Measurements from ENCODE around the gene CDCA7L. TPM values are rescaled to one million over a fixed set of nuclear protein-coding genes. Genes with fewer than 3 reads are reported as not detected.
"Not testable (repeated sequence)": the region's sequence is repeated elsewhere in the genome, so short reads cannot be mapped to it uniquely, and the experiment has no call there.

The CDCA7L gene
- total RNA-seq, 2 donors from 2014 or later = 35.1 to 49.1 TPM

DNA sequence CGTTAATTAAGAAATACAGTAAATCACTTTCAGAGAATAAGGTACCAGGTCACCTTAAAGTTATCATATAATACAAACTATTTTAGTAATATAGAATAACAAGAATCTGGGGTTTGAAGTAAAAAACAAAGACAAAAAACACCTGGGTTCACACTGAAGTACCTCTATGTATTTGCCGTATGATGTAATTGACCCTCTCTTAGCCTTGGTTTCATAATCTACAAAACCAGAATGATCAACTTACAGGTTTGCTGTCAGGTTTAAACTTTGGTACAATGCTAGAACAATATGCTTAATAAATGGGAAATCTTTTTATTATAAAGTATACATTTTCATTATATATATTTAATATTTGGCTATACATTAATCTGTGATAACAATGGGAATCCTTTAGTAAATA lies 58.3 kb downstream of the CDCA7L start:
- ATAC-seq (replicated peaks in 1 of 2) = no peak
- DNase-seq = no peak
- H3K4me1 Mint-ChIP-seq (ENCODE audit: low read depth) = no peaks in the 10 kb centered on the region
- no peaks in the 10 kb centered on the region for H3K9me3 Mint-ChIP-seq
- no peaks in the 10 kb centered on the region for H3K36me3 Mint-ChIP-seq (ENCODE audit: insufficient read depth in 2 of 2)
- H3K27ac Mint-ChIP-seq = no peak overlapping the region
- no peak overlapping the region for H3K4me3 Mint-ChIP-seq
- no peaks in the 10 kb centered on the region for H3K27me3 Mint-ChIP-seq (ENCODE audit: low read depth)

DNA sequence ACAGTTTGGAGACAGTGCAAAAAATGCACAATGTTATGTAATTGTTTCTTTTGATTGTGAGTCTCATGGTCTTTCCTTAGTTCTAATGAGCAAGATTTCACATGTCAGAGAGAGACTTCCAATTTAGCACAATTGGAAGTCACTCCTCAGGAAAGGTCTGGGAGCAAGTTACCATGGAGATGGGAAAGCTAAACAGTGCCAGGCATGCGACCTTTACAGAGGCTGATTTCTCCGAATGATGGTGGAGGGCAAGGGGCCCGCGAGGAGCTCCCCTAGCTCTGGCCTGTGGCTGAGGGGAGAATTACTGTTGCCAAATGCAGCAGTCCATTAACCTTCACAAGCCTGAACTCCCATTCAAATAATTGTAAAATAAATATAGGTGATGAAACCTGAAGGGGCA lies 59.3 kb downstream of the CDCA7L start:
- H3K4me3 Mint-ChIP-seq = no peak overlapping the region
- H3K4me1 Mint-ChIP-seq (ENCODE audit: low read depth) = no peaks in the 10 kb centered on the region
- no peak for ATAC-seq (replicated peaks in 1 of 2)

DNA sequence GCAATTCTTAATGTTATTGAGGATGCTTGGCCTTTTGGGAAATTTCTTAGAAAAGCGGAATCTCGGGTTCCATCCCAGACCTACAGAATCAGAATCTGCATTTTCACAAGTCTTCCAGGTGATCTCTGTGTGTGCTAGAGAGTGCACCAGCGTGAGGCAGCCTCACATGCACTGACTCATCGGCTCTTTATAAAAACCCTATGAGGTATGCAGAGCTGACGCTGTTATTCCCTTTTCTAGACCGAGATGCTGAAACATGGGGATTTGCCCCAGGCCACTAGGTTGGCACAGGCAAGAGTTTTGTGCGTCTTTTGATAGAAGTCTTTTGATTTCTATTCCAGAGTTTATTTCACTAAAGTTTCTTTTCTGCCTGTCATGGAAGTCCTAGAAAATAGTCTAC lies 61.2 kb downstream of the CDCA7L start:
- Mint-ChIP-seq H3K36me3 (ENCODE audit: insufficient read depth in 2 of 2) (no peaks in the 10 kb centered on the region), H3K4me3 (no peak overlapping the region), H3K27me3 (ENCODE audit: low read depth) (no peaks in the 10 kb centered on the region), H3K9me3 (no peaks in the 10 kb centered on the region), H3K4me1 (ENCODE audit: low read depth) (no peaks in the 10 kb centered on the region), H3K27ac (no peak overlapping the region)
- DNase-seq (no peak), ATAC-seq (replicated peaks in 1 of 2) (no peak)

More for the DNA sequence above, 59.3 kb downstream of the CDCA7L start:
- DNase-seq = no peak
- H3K27me3 Mint-ChIP-seq (ENCODE audit: low read depth) = no peaks in the 10 kb centered on the region
- H3K9me3 Mint-ChIP-seq = no peaks in the 10 kb centered on the region
- no peaks in the 10 kb centered on the region for H3K36me3 Mint-ChIP-seq (ENCODE audit: insufficient read depth in 2 of 2)
- no peak overlapping the region for H3K27ac Mint-ChIP-seq

DNA sequence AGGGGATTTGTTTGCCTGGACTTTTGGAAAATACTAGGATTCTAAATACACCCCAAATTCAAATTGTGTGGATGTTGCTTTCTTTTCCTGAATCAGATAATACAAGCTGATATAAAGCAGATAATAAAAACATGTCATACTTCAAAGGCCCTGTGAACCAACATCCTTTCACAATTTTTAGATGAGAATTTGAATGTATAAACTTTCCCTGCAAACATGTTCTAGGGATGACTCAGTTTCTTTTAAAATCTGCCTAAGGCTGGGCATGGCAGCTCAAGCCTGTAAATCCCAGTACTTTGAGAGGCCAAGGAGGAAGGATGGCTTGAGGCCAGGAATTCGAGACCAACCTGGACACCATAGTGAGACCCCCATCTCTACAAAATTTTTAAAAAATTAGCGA lies 62.2 kb downstream of the CDCA7L start:
- DNase-seq; H3K27me3 Mint-ChIP-seq (ENCODE audit: low read depth); H3K9me3 Mint-ChIP-seq; H3K36me3 Mint-ChIP-seq (ENCODE audit: insufficient read depth in 2 of 2); H3K4me1 Mint-ChIP-seq (ENCODE audit: low read depth); ATAC-seq (replicated peaks in 1 of 2); H3K27ac Mint-ChIP-seq; H3K4me3 Mint-ChIP-seq: not testable (repeated sequence)

DNA sequence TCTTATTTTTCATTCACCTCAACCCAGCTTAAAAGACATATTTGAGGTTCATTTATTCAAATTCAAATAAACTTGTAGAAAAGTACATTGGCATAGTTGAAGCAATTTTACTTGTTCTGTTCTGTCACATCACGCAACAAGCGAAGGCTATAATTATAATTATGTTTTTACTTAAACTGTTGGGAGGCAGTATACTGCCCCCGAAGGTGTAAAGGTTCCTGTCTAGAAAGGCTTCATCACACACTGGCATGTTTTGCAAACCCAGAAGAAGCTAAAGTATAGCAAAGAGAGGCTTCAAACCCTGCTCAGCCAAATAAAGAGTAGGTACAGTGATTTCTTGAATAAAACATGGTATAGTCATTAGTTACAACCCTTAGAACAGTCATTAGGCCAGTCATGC lies 62.6 kb downstream of the CDCA7L start:
- no peak for ATAC-seq (replicated peaks in 1 of 2)
- Mint-ChIP-seq H3K9me3 (no peaks in the 10 kb centered on the region), H3K4me1 (ENCODE audit: low read depth) (no peaks in the 10 kb centered on the region), H3K4me3 (no peak overlapping the region), H3K27ac (no peak overlapping the region), H3K27me3 (ENCODE audit: low read depth) (no peaks in the 10 kb centered on the region), H3K36me3 (ENCODE audit: insufficient read depth in 2 of 2) (no peaks in the 10 kb centered on the region)
- no peak for DNase-seq

DNA sequence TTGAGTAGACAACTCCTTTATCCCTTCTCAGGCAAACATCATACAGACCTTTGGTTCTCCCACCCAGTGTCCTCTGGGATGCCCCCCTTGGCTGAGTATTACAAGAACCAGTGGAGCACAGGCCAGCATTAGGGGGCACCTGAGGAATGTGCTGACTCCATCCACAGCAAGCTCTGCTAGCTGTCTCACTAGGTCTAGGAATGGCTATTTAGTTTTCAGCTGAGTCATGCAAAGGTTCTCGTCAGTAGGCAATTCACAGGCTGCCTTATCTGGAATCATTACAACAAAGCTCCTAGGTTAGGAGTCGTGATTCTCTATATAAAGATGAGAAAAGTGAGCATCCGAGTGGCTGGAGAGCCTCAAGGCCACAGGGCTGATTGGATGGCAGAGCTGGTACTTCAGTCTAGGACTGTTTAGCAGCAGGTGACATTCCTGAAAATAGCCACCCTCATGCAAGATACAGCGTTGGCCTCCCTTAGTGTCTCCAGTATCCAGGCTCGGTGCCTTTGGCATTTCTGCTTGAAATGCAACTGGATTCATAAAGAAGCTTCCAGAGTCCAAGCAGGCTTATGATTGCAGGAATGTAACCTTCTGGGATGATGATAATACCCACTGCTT lies 75.8 kb downstream of the CDCA7L start:
- peaks cover 0 to 3% of the 10 kb centered on the region in 2 donors for H3K36me3 Mint-ChIP-seq (ENCODE audit: insufficient read depth in 2 of 2)
- no peaks in the 10 kb centered on the region for H3K9me3 Mint-ChIP-seq
- no peaks in the 10 kb centered on the region for H3K27me3 Mint-ChIP-seq (ENCODE audit: low read depth)
- no peaks in the 10 kb centered on the region for H3K4me1 Mint-ChIP-seq (ENCODE audit: low read depth)
- DNase-seq (no peak), ATAC-seq (replicated peaks in 1 of 2) (no peak)
- no peak overlapping the region for H3K4me3 Mint-ChIP-seq
- no peak overlapping the region for H3K27ac Mint-ChIP-seq

DNA sequence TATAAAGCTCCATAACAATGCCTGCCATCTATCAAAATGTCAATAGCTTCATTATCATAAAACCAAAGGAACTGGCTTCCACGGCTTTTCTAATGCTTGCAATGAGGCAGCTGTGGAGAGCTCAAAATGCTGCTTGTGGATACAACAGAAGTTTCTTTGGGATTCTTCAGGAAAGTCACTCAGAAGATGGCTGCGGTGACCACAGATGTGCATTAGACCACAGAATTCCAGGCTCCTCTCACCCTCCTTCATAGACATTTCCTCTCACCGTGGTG lies 77.2 kb downstream of the CDCA7L start:
- Mint-ChIP-seq H3K4me3 (no peak overlapping the region), H3K27ac (no peak overlapping the region), H3K9me3 (no peaks in the 10 kb centered on the region), H3K36me3 (ENCODE audit: insufficient read depth in 2 of 2) (no peaks in the 10 kb centered on the region), H3K27me3 (ENCODE audit: low read depth) (no peaks in the 10 kb centered on the region), H3K4me1 (ENCODE audit: low read depth) (no peaks in the 10 kb centered on the region)
- no peak for DNase-seq
- ATAC-seq (replicated peaks in 1 of 2) = no peak

DNA sequence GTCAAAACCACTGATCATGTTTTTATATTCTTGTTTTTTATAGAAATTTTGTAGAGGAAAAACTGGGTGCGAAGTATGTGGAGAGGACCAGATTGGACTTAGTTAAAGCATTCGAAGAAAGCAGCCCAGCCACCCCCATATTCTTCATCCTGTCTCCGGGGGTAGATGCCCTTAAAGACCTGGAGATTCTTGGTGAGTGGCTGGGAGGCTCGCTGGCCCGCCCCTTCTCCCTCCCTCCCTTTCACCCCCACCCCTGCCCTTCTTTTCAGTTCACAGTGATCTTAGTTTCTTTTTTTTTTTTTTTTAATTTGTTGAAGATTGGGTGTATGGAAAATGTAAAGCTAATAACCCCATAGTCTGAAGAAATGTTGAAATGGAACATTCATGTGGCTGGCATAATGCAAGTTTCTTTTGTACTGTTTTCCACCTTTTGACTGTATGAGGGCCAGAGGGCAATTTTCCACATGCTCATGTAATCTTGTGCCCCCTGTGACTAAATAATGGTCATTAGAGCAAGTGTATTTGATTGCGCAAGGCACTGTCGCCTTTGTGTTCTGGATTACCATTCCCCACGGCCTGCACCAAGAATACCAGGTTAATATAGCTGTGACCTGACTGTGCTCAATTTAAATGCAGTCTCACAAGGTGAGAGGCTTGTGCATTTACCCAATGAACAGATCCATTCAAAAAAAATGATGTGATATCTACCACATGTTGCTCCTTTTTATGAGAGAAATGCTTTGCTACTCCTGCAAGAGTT lies 77.7 kb downstream of the CDCA7L start:
- H3K4me1 Mint-ChIP-seq (ENCODE audit: low read depth) = no peaks in the 10 kb centered on the region
- DNase-seq = no peak
- H3K27ac Mint-ChIP-seq = no peak overlapping the region

DNA sequence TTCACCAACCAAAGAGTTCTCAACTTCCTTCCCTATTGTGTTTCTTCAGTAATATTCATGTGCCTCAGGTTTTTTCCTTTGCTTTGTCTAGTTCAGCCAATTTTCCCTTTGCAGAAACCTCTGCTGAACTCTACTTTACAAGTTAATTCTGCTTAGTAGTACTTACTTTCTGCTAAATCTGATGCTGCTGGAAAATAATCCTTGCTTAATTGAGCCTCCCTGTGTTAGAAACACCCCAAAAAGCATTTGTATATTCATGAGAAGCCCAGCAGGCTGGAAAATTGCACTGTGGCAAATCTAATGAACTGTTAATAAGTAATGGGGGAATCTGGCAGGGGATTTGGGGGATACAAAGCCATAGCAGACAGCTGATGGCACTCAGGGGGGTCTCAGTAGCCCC lies 78.5 kb downstream of the CDCA7L start:
- Mint-ChIP-seq H3K36me3 (ENCODE audit: insufficient read depth in 2 of 2) (no peaks in the 10 kb centered on the region), H3K9me3 (no peaks in the 10 kb centered on the region), H3K27ac (no peak overlapping the region), H3K27me3 (ENCODE audit: low read depth) (no peaks in the 10 kb centered on the region), H3K4me3 (no peak overlapping the region), H3K4me1 (ENCODE audit: low read depth) (no peaks in the 10 kb centered on the region)
- ATAC-seq (replicated peaks in 1 of 2) (no peak), DNase-seq (no peak)

More for the DNA sequence above, 77.7 kb downstream of the CDCA7L start:
- no peaks in the 10 kb centered on the region for H3K27me3 Mint-ChIP-seq (ENCODE audit: low read depth)
- no peaks in the 10 kb centered on the region for H3K9me3 Mint-ChIP-seq
- no peak for ATAC-seq (replicated peaks in 1 of 2)
- no peaks in the 10 kb centered on the region for H3K36me3 Mint-ChIP-seq (ENCODE audit: insufficient read depth in 2 of 2)
- no peak overlapping the region for H3K4me3 Mint-ChIP-seq

DNA sequence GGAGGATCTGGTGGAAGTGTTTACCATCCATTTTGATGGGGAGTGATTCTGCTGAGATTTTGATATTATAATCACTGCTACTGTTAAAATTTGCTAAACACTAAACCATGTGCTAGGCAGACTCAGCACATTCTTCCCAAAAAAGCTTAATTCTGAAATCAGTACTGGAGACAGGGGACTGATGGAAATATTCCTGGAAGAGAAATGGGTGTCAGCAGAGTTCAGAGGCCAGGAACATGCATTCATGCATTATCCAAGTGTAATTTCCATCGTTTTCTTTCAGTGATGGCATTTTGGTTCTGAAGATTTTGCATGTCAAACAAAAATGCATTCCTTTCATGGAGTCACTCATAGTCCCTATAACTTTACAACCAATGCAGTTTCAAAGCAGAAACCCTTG lies 79.0 kb downstream of the CDCA7L start:
- no peak overlapping the region for H3K27ac Mint-ChIP-seq
- H3K9me3 Mint-ChIP-seq = no peaks in the 10 kb centered on the region

DNA sequence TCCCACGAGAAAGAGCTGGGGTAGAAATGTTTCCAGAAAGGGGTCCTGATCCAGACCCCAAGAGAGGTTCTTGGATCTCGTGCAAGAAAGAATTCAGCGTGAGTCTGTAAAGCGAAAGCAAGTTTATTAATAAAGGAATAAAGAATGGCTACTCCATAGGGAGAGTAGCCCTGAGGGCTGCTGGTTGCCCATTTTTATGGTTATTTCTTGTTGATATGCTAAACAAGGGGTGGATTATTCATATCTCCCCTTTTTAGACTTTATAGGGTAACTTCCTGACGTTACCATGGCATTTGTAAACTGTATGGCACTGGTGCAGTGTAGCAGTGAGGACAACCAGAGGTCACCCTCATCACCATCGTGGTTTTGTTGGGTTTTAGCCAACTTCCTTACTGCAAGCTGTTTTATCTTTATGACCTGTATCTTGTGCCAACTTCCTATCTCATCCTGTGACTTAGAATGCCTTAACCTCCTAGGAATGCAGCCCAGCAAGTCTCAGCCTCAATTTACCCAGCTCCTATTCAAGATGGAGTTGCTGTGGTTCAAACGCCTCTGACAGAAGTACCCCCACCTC lies 80.0 kb downstream of the CDCA7L start:
- H3K27me3 Mint-ChIP-seq (ENCODE audit: low read depth); H3K4me3 Mint-ChIP-seq; H3K36me3 Mint-ChIP-seq (ENCODE audit: insufficient read depth in 2 of 2); H3K27ac Mint-ChIP-seq; ATAC-seq (replicated peaks in 1 of 2); H3K9me3 Mint-ChIP-seq; H3K4me1 Mint-ChIP-seq (ENCODE audit: low read depth); DNase-seq: not testable (repeated sequence)

More for the DNA sequence above, 79.0 kb downstream of the CDCA7L start:
- H3K4me3 Mint-ChIP-seq = no peak overlapping the region
- H3K27me3 Mint-ChIP-seq (ENCODE audit: low read depth) = no peaks in the 10 kb centered on the region
- no peaks in the 10 kb centered on the region for H3K36me3 Mint-ChIP-seq (ENCODE audit: insufficient read depth in 2 of 2)
- no peak for ATAC-seq (replicated peaks in 1 of 2)
- H3K4me1 Mint-ChIP-seq (ENCODE audit: low read depth) = no peaks in the 10 kb centered on the region
- DNase-seq = no peak

DNA sequence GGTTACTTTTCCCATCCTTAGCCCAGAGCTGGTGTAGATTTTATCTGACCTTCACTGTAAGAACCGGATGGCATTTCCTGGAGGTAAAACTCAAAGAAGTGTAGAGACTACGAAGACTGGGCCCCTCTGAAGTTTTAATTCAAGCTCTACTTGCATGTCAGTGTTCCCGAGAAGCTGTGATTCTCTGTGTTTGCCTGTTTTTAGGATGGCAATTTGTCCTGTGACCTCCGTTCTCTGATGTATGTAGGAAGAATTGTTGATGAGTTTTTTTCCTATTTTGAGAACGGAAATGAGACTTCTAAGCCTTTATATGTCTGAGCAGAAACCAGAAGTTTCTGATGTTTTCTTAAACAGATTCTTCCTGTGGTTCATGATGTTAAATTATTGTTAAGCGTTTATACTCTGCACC lies 94.1 kb downstream of the CDCA7L start:
- DNase-seq (no peak), ATAC-seq (replicated peaks in 1 of 2) (no peak)
- peak overlapping the region; percentile 62 for H3K27ac Mint-ChIP-seq
- peaks cover 17% of the 10 kb centered on the region for H3K4me1 Mint-ChIP-seq (ENCODE audit: low read depth)
- no peaks in the 10 kb centered on the region for H3K27me3 Mint-ChIP-seq (ENCODE audit: low read depth)
- H3K36me3 Mint-ChIP-seq (ENCODE audit: insufficient read depth in 2 of 2) = peaks cover 0 to 2% of the 10 kb centered on the region in 2 donors
- peak overlapping the region; percentile 15 to 58 for H3K4me3 Mint-ChIP-seq
- peaks cover 0 to 2% of the 10 kb centered on the region in 2 donors for H3K9me3 Mint-ChIP-seq
